Measurements from ENCODE around the gene ZNF438. TPM values are rescaled to one million over a fixed set of nuclear protein-coding genes. Genes with fewer than 3 reads are reported as not detected.

ZNF438 gene
- total and polyA plus RNA-seq, 2 of the 8 experiments (the other 6 are each of a cell fraction or from before 2014, with no cell fraction given), result 0.95 to 1.7 TPM

DNA sequence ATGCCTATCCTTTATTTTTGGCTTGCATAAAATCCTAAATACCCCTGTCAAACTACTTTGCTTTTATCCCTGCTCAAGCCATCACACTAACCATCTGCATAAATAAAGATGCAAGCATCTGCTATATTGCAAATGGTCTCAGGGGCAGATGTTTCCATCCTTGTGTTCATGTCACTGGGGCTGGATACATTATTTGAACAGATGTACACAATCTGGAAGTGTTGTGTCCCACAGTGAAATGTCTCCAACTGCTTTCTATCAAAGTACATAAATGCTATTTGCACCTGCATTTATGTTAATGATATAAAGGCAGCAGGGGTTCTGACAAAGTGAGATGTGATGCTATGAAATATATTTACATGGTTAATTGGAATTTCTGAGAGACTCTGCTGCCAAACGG is 163.1 kb downstream of the ZNF438 start:
- H3K36me3 ChIP-seq (ENCODE audit: control insufficient read depth in 2 of 4, insufficient read depth in 4 of 4, low read length in 3 of 4), result no peaks in the 10 kb centered on the region; a peak in 1 of 8 replicates
- H3K4me1 ChIP-seq (replicated peaks in 1 of 4; ENCODE audit: control insufficient read depth in 3 of 4, insufficient read depth in 4 of 4, low read length in 3 of 4), result no peaks in the 10 kb centered on the region
- no peak overlapping the region for H2BK120ac ChIP-seq (replicated peaks; ENCODE audit: low read depth, low read length)
- H3K9ac ChIP-seq (replicated peaks in 1 of 4; ENCODE audit: extremely low read depth in 1 of 4, low read depth in 3 of 4, low read length in 3 of 4), result no peak overlapping the region
- H3K79me2 ChIP-seq (ENCODE audit: control insufficient read depth in 1 of 2, insufficient read depth in 2 of 2, low read length in 2 of 2), result no peaks in the 10 kb centered on the region
- no peak overlapping the region for H2BK15ac ChIP-seq (ENCODE audit: low read length)
- ChIA-PET CTCF (ENCODE audit: partially characterized antibody) (interaction anchor here (1.3 to 1.4 kb wide), 2 partner anchors 22 to 28 kb away, joined by 3 read pairs; no protein-coding TSS in a partner anchor), POLR2A (ENCODE audit: partially characterized antibody) (no interaction called here)
- H3K27ac ChIP-seq (ENCODE audit: low read depth, low read length), result no peak overlapping the region
- no peaks in the 10 kb centered on the region for H3K23me2 ChIP-seq (ENCODE audit: low read depth, low read length)
- no peak overlapping the region for H2AK5ac ChIP-seq (ENCODE audit: low read depth, low read length)
- H3K4ac ChIP-seq (replicated peaks; ENCODE audit: insufficient read length, low read depth, low read length), result no peak overlapping the region
- no peak overlapping the region for H3K56ac ChIP-seq (replicated peaks; ENCODE audit: insufficient read length, low read depth, low read length)
- H3K27me3 ChIP-seq (replicated peaks in 1 of 4; ENCODE audit: control insufficient read depth in 3 of 4, extremely low read depth in 1 of 4, insufficient read depth in 3 of 4, low read length in 3 of 4), result no peaks in the 10 kb centered on the region
- H3K23ac ChIP-seq (ENCODE audit: insufficient read length), result no peak overlapping the region
- no peak overlapping the region for H4K8ac ChIP-seq (ENCODE audit: extremely low read depth, insufficient read depth, low read length)
- FAIRE-seq, result no peak
- no peak overlapping the region for H2AFZ ChIP-seq (ENCODE audit: low read length)
- no peak overlapping the region for H3K4me3 ChIP-seq (ENCODE audit: extremely low read depth in 1 of 4, insufficient read depth in 2 of 4, low read depth in 3 of 4, low read length in 4 of 4)
- no peak overlapping the region for H3K18ac ChIP-seq (ENCODE audit: extremely low read depth, low read length)
- no peak overlapping the region for H4K91ac ChIP-seq (replicated peaks; ENCODE audit: insufficient read length, low read length)
- no peaks in the 10 kb centered on the region for H4K20me1 ChIP-seq (replicated peaks in 1 of 2; ENCODE audit: control insufficient read depth in 1 of 2, insufficient read depth in 2 of 2, low read length in 2 of 2)
- no peak overlapping the region for H3K4me2 ChIP-seq (ENCODE audit: insufficient read depth in 1 of 2, low read depth in 2 of 2, low read length in 2 of 2)
- H4K5ac ChIP-seq (ENCODE audit: insufficient read length, low read depth, low read length), result no peak overlapping the region
- DNase-seq (ENCODE audit: low read depth in 1 of 2, low spot score in 2 of 2), result no peak
- no peak overlapping the region for H2BK20ac ChIP-seq (ENCODE audit: low read length)
- no peaks in the 10 kb centered on the region for H3K79me1 ChIP-seq (ENCODE audit: low read depth, low read length)
- H3K9me3 ChIP-seq (ENCODE audit: insufficient read depth in 2 of 2, low read depth in 1 of 2, low read length in 1 of 2), result no peaks in the 10 kb centered on the region
- H2BK5ac ChIP-seq (ENCODE audit: low read depth, low read length), result no peak overlapping the region
- no peak overlapping the region for H3K14ac ChIP-seq (ENCODE audit: insufficient read length)
- WGBS, 2 experiments (ENCODE audit: extremely low coverage in 1 of 2, insufficient coverage in 1 of 2, insufficient read length in 1 of 2, insufficient replicate concordance in 2 of 2, low coverage in 1 of 2, low lambda C conversion rate in 2 of 2, missing lambda C conversion rate in 1 of 2), result 94% methylated on average over 1 of the region's 1 CpG; no CpG with 5 or more reads in 1 of the 2 experiments
- H2BK12ac ChIP-seq (ENCODE audit: low read depth, low read length), result no peak overlapping the region
- no peak for TF ChIP-seq CBX5 (IDR thresholded peaks at IDR 0.05; ENCODE audit: low read depth, low read length)
- TF ChIP-seq ASH2L (IDR thresholded peaks at IDR 0.05; ENCODE audit: low read length), result no peak
- TF ChIP-seq BACH1 (IDR thresholded peaks at IDR 0.05; ENCODE audit: low read length), result no peak
- TF ChIP-seq CREB1 (IDR thresholded peaks at IDR 0.05), result no peak
